HG03521 (cell line): ENCODE measurements around the gene TANGO2.

Experiments used
- ATAC-seq: cut with Tn5 transposase; IDR thresholded peaks from one replicate; pipeline ENCODE4 v1.9.1; 2021; ENCODE audit warnings: mild to moderate bottlenecking, moderate library complexity; ENCODE audit not compliant: unreplicated experiment

TANGO2 gene

DNA sequence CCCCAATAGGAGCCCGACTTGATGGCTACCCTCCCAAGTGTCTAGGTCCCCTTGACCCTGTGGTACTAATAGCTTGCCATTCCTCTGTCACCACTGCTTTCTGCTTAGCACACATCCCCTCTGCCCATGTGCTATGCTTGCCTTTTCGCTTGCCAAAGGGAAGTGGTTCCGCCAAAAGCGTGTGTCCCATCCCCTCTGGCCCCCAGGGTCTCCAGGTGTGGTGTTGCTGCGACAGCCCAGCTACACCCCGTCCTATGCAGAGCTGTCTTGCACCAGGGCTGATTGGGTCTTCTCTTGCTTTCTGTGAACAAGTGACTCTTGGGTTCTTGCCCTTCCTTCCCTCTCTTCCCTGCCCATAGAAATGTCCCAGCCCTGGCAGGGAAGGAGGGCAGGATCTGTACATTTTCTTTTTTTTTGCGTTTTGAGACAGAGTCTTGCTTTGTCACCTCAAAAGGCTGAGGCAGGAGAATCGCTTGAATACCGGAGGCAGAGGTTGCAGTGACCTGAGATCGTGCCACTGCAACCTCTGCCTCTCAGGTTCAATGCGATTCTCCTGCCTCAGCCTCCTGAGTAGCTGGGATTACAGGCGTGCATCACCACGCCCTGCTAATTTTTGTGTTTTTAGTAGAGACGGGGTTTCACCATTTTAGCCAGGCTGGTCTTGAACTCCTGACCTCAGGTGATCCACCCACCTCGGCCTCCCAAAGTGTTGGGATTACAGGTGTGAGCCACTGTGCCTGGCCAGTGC, 3.9 kb downstream of the TANGO2 start:
- no peak for ATAC-seq

DNA sequence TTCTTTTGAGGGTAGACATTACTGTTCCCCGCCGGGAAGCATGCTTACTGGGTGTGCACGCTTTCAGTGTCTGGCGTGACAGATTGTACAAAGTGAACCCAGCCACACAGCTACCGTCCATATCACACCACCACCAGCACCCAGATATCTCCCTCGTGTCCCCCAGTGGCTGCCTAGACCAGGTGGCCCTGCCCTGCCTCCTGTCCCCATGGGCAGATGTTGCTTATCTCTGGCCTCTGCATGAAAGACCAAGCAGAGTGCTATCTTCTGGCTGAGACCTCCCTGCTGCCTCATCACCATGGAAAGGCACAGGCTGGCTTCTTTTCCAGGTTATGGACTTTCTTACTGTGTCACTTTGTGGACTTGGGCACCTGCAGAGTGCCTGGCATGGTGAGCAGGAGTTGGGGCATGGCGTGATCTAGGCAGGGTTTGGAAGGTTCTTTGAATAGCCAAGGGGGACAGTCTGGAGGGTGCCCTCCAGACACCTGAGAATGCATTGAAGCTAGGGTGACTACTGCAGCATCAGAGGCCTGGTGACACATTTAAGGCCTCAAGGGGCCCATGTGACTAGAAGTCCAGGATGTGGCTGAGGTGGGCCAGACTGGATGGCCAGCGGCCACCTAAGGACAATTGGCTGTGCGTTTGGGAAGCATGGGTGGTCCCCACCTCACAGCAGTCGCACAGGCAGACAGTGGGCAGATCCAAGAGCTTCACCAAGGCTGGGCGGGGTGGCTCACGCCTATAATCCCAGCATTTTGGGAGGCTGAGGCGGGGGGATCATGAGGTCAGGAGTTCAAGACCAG, 4.7 kb downstream of the TANGO2 start:
- ATAC-seq, result no peak

DNA sequence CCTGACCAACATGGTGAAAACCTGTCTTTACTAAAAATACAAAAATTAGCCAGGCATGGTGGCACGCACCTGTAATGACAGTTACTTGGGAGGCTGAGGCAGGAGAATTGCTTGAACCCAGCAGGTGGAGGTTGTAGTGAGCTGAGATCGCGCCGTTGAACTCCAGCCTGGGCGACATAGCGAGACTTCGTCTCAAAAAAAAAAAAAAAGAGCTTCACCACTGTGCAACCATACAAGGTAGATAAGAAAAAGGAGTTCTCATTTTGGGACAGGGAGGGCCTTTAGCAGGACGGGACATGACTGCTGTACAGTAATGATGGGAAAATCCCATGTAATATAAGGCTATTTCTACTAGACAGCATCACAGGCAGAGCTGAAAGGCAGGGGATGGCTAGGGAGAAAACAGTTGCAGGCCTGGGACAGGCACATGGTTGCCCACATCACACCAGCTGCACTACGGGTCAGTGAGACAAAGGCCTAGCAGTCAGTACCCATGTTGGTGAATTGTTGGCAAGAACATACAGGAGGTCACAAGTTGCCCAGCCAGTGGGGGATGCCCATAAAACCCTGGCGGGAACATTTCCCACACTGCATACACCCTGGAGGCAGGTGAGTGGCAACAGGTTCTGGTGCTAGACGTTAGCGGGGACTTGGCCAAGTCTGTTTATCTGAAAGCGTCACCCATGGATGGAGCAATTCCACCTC, 5.4 kb downstream of the TANGO2 start:
- no peak for ATAC-seq

DNA sequence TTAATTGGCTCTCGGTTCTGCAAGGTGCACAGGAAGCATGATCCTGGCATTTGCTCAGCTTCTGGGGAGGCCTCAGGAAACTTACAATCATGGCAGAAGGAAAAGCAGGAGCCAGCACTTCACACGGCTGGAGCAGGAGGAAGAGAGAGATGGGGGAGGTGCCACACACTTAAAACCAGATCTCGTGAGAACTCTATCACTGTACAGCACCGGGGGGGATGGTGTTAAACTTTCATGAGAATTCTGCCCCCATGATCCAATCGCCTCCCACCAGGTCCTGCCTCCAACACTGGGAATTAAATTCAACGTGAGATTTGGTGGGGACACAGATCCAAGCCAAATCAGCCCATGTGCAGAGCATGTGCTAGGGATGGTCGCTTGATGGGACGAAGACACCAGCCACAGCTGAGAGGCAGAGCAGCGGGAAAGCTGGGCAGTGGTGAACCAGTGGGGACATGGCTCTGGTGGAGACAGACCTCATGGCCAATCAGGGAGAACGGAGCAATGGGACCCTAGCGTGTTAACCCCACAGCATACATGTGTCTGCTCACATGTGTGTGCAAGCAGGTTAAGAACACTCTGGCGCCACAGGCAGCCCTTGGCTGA, 6.2 kb downstream of the TANGO2 start:
- ATAC-seq, result no peak

- ATAC-seq, result no peak
These were observed 7.3 kb downstream of the TANGO2 start for GRCh38 chr22:20027966-20028854.

DNA sequence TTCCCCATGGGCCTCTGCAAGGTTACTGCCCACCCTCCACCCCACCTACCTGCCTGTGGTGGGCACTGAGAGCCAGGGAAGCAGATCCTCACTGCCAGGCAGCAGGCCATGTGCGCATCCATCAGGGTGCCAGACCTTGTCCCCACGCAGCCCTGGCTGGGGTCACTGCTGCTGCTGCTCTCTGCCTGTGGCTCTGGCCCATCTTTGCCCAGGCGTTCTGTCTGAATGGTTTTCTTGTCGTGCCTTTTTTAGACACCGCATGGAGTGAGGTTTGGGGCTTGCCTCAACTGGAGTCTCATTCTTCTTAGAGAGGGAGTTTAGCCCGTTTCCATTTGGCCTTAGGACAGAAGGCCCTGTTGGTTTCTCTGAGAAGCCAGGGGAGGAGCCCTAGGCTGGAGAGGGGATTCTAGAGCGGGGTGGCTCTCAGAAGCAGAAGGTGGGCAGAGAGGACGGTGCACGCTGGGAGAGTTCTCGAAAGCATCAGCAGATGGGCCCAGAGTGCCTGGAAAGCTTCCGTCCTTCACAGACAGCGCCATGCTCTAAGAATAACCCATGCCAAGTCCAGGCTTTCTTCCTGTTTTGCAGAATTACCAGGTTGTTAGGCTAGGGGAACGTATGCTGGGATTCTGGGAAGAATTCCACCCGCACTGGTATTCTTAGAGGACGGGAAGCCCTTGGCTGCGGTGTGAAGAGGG, 8.1 kb downstream of the TANGO2 start:
- ATAC-seq, result no peak

- ATAC-seq, result no peak
These were observed 8.8 kb downstream of the TANGO2 start for GRCh38 chr22:20029550-20030225.

DNA sequence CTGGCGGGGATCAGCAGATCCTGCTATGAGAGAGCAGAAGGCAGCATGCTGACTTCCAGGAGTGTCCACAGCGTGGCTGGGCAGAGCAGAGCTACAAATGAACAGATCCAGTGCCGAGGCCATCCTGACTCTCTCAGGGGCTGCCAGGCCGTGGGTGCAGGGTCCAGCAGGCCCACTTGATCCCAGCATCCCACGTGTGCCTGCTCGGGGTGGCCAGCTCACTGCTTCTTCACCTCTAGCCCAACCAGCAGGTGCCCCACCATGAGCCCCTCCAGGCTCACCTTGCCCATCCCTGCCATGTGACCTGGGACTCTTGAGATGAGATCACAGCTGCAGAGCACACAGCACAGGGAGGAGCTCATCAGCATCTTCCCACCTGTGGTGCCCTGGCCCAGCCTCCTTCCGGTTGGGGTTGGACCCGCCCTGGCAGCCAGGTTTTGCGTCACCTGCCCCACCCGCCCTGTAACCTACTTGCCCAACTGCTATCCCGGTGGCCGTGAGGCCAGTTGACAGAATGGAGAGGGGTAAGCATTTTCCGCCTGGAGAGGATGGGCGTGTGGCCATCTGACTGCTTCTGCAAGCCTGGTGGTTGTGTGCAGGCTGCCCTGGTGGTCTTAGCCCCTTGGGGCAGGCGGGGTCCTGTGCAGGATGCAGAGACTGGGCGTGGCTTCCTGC, 11.0 kb downstream of the TANGO2 start:
- ATAC-seq, result no peak

DNA sequence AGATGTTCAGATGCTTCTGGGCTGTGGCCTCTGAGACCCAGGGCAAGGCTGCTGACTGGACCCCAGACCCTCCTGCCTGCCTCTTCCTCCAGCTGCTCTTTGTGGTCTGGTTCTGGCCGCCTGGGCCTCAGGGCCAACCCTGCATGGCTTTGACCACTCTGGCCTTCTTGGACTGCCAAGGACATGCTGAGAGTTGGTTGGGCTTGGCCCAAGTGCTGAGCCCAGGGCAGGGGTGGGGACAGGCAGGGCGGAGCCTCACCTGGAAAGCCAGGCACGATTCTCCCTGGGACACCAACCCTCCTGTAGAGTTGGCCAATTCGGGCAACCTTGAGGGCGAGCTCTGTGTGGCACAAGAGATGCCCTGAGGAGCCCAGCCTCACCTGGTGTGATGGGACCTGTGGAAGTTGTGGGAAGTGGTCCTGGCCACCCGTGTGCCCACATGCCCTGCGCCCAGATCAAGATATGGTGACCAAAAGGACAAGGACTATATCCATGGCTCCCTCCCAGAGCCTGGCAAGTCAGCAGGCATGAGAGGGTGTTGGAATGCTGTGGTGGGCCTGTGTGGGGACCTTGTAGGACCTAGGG, 11.6 kb downstream of the TANGO2 start:
- no peak for ATAC-seq

DNA sequence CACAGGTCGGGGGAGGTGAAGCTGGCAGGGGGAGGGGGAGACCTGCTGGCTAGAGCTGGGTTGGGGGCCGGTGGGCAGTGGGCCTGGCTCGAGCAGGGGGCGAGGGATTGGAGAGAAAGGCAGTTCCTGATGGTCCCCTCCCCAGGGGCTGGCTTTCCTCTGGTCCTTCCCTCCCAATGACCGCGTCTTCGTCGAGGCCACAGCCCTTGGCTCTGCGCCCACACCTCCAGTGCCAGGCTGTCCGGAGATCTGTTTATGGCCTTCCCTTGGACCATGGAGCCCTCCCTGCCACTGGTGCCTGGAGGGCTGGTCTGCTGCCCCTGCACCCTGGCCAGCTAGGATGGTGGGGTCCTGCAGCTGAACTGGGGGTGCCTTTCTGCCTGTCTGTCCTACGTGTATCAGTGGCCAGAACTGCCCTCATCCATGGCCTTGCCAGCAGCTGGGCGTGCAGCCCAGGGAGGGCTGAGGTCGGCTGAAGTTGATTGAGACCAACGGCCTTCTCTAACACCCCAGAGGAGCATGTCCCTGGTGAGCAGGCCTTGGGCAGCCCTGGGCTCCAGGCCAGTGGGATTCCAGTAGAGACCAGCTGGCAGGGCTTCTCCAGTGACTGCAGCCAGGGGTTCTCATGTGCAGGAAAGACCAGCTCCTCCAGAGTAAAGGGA, 12.3 kb downstream of the TANGO2 start:
- no peak for ATAC-seq

DNA sequence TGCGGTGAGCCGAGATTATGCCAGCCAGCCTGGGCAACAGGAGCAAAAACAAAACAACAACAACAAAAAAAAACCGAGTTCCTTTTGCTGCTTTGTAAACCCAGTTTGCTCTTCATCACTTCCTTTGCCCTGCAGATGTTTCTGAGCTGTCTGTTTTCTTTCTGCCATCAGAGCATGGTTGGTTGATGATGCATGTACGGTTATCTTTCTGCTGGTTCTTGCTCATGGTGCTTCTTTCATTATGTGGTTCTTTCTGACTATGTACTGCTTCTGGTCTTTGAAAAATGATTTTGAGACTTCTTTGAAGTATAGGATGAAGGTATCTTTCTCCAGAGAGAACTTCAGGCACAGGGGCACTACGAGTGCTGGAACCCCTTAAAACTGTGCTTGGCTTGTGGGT, 13.2 kb downstream of the TANGO2 start:
- ATAC-seq, result no peak

- ATAC-seq, result no peak
These were observed 14.6 kb downstream of the TANGO2 start for GRCh38 chr22:20035375-20036083.

DNA sequence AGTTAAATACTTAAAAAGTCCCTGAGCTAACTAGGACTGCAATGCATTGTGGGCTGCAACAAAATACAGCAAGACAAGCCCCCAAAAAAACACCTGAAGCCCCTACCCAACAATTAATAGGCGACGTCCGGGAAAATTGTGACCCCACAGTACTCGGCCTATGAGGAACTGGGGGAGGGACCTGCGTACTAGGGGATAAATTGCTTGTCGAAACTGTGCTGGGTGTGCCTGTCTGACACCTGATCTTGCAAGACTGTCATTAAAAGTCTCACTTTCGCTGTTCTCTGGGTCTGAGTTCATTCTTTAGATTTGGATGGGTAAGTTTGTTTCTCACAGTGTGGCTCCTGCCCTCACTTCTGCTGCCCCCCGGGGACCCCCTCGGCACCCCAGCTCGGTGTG, 15.2 kb downstream of the TANGO2 start:
- ATAC-seq, result no peak

DNA sequence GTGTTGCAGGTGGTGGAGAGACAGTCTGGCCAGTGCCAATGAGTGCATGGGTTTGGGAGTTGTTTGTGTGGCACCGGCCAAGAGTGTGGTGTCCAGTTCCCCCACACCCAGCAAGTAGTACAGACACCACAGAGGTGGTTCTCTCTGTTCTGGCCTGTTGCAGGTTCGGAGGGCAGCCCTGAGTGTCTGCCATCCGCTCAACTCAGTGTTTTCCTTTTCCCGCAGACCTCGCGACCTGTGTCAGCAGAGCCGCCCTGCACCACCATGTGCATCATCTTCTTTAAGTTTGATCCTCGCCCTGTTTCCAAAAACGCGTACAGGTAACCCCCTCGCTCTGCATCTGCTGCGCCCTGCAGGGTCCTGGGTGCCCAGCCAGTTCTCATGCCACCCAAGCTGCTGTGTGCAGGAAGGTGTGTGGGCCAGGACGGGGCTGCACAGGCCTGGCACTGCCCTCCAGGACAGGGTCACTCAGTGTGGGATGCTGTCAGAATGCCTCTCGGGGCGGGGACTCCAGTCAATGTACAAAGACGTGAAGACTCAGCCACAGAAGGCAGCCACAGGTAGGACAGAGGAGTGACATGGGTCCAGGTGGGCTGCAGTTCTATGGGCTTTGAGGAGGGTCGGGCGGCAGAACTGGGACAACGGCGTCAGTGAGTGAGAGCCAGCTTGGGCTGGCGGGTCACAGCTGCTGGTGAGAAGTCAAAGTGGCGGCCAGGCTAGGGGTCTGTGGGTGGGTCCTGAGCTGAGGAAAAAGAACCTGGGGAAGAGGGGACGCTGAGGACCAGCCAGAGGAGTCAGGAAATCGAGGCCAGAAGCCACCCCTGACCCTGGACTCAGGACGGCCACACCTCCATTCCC, 15.9 kb downstream of the TANGO2 start:
- ATAC-seq, result no peak

- no peak for ATAC-seq
These were observed 16.5 kb downstream of the TANGO2 start for GRCh38 chr22:20037419-20037818.

DNA sequence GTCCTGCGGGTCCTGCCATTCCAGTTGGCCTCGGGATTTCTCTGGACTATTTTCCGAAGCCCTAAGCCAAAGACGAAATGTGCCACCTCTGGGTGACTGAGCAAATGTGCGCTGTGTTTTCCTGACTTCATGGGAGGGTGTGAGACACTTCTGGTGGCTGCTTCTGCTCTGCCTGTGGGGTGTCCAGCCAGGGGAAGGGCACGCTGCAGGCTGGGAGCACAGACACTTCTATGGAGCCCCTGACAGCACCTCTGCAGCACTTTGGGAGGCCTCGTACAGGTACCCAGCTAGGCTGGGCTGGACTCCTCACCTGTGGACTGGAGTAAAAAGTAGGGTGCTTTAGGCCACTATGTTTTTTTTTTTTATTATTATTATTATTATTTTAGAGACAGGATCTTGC, 17.7 kb downstream of the TANGO2 start:
- no peak for ATAC-seq
